ENCODE measurements around the gene HSD11B1L.

The HSD11B1L gene

GRCh38 chr19:5681391-5682106 lies 722 bp downstream of the HSD11B1L start (continued):
- TF ChIP-seq ZNF280D (tag by site-specific recombination; IDR thresholded peaks at IDR 0.05) (no peak), ZNF544 (tag by site-specific recombination; IDR thresholded peaks at IDR 0.05) (no peak), ZNF146 (tag by site-specific recombination; IDR thresholded peaks at IDR 0.05) (no peak), ZNF677 (tag by site-specific recombination; IDR thresholded peaks at IDR 0.05) (no peak), WT1 (tag by site-specific recombination; IDR thresholded peaks at IDR 0.05) (no peak), ZNF266 (tag by site-specific recombination; IDR thresholded peaks at IDR 0.05; ENCODE audit: low read depth) (peak; percentile 7; the same call in 1 of the 2 replicates), ZNF239 (tag by site-specific recombination; IDR thresholded peaks at IDR 0.05) (no peak), BCL11B (tag by site-specific recombination; IDR thresholded peaks at IDR 0.05; ENCODE audit: low read depth) (peak; percentile 68), KLF9 (tag by site-specific recombination; IDR thresholded peaks at IDR 0.05; ENCODE audit: low read depth) (no peak), ZBTB11 (tag by site-specific recombination; conservative IDR thresholded peaks at IDR 0.05; ENCODE audit: low read depth) (no peak), HOXA7 (CRISPR knock-in tag; IDR thresholded peaks at IDR 0.05; ENCODE audit: borderline replicate concordance) (no peak), ZNF76 (tag by site-specific recombination; IDR thresholded peaks at IDR 0.05; ENCODE audit: borderline replicate concordance, low read depth) (no peak), SP2 (tag by site-specific recombination; IDR thresholded peaks at IDR 0.05) (no peak), ZNF391 (tag by site-specific recombination; IDR thresholded peaks at IDR 0.05; ENCODE audit: borderline replicate concordance, low read depth) (0 out of 2 replicates have a peak, but pooled peaks have one; percentile 10), AEBP2 (tag by site-specific recombination; IDR thresholded peaks at IDR 0.05; ENCODE audit: borderline replicate concordance) (no peak), ZNF596 (tag by site-specific recombination; IDR thresholded peaks at IDR 0.05) (no peak), YY2 (tag by site-specific recombination; IDR thresholded peaks at IDR 0.05) (0 out of 2 replicates have a peak, but pooled peaks have one; percentile 5), ZNF621 (tag by site-specific recombination; IDR thresholded peaks at IDR 0.05) (no peak; the same call in 1 of the 2 replicates), ZNF624 (tag by site-specific recombination; IDR thresholded peaks at IDR 0.05) (no peak), ZNF488 (tag by site-specific recombination; IDR thresholded peaks at IDR 0.05) (peak; percentile 36; the same call in 1 of the 2 replicates), ZNF324 (tag by site-specific recombination; IDR thresholded peaks at IDR 0.05) (no peak), ZNF121 (tag by site-specific recombination; IDR thresholded peaks at IDR 0.05) (no peak), ZNF114 (tag by site-specific recombination; IDR thresholded peaks at IDR 0.05) (no peak), ZNF341 (tag by site-specific recombination; IDR thresholded peaks at IDR 0.05; ENCODE audit: low read depth) (peak; percentile 43), ZBTB20 (tag by site-specific recombination; IDR thresholded peaks at IDR 0.05) (no peak), YY1 (tag by site-specific recombination; IDR thresholded peaks at IDR 0.05) (no peak), TSHZ1 (tag by site-specific recombination; IDR thresholded peaks at IDR 0.05; ENCODE audit: borderline replicate concordance) (no peak)
